HG03108 (cell line): ENCODE data around the gene ASB9.
"Not testable (repeated sequence)": the region's sequence is repeated elsewhere in the genome, so short reads cannot be mapped to it uniquely, and the experiment has no call there.

Source experiments
- ATAC-seq: cut with Tn5 transposase; IDR thresholded peaks from one replicate; pipeline ENCODE4 v1.9.1; 2021; ENCODE audit warnings: moderate library complexity; ENCODE audit not compliant: unreplicated experiment

ASB9 gene, protein sequence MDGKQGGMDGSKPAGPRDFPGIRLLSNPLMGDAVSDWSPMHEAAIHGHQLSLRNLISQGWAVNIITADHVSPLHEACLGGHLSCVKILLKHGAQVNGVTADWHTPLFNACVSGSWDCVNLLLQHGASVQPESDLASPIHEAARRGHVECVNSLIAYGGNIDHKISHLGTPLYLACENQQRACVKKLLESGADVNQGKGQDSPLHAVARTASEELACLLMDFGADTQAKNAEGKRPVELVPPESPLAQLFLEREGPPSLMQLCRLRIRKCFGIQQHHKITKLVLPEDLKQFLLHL

DNA sequence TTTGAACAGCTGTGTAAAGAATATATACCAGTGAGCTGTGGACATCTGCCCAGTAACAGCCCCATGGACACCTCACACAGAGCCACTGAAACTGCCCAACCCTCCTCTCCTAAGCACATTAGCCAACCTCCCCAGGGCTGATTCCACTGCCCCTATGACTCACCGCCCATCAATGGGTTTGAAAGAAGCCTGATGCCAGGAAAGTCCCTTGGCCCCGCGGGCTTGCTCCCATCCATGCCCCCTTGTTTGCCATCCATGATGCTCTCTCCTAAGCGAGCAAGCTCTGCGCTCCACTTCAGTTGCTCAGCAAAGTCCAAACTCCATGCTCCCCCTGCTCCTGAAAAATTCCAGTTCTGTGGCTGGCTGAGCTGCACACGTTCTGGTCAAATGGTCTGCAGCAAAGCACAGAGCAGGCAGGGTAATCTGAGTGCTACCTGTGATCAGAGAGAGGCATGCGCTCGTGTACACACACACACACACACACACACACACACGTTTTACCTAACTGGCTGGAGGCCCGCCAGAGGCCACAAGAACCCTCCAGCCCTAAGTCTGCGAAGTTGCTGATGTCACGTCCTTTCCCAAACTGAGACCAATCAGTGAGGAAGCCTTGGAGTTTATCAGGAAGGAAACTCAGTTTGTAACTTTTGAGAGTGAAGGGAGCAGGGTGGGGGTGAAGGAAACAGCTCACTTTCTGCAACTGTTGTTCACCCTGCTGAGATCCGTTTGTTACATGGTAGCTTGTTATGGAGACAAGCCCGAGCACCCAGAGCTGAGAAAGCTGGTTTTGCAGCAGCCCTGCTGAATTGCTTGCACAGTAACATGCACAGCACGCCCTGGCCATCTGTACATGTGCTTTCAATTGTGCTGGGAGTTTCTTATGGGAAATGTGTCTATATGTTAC, at the start of gene ASB9:
TSS of gene ASB9 (minus strand) at position 466 of the 904 bp plus-strand sequence. CDS start at position 257, 209 bp downstream.
- no peak for ATAC-seq

GRCh38 chrX:15319075-15319474, 49.2 kb upstream of the ASB9 start:
- no peak for ATAC-seq

- no peak for ATAC-seq
Observed at GRCh38 chrX:15315509-15315908, 45.6 kb upstream of the ASB9 start, which contains the start of gene ASB11. TSS of gene ASB11 (minus strand) at chrX:15315640. CDS start at chrX:15315605, 35 bp downstream.

DNA sequence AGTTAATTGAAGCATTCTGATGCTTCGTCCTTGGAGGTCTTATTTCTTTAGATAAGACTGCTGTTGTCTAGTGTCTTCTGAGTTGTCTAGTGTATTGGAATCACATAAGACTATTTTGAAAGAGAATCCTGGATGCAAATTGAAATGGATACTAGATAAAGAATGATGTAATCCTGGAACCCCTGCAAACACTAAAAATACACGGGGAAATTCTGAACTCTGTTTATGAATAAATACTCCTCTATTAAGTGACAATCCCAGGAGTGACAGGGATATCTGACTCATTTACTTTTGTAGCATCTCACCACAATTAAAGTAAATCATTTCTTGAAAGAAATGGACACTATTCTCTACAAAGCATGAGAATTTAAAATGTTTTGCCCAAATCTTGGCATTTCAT, 44.6 kb upstream of the ASB9 start:
- ATAC-seq: no peak

- ATAC-seq: no peak
Observed at GRCh38 chrX:15311119-15311518, 41.2 kb upstream of the ASB9 start.

DNA sequence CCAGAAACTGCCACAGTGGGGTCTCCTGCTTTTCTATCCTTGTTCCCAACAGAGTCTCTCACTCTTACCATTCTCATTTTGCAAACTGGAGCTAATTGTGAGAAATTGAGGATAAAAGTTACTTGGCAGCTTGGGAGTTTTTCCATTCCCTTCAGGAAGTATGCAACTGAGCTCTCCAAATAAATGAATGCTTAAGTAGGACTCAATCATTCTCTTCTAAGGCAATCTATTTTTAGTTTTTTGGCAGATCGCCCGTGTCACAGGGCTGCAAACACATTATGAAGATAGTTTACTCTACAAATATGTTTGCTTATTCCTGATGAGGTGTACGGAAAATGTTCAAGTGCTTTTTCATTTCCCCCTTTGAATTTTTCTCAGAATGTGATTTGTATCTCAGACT, 40.2 kb upstream of the ASB9 start:
- ATAC-seq: no peak

- ATAC-seq: not testable (repeated sequence)
Observed at GRCh38 chrX:15305899-15306298, 36.0 kb upstream of the ASB9 start.

- ATAC-seq: no peak
Observed at GRCh38 chrX:15301924-15302323, 32.0 kb upstream of the ASB9 start.

- ATAC-seq: no peak
Observed at GRCh38 chrX:15299941-15300851, 30.3 kb upstream of the ASB9 start.

DNA sequence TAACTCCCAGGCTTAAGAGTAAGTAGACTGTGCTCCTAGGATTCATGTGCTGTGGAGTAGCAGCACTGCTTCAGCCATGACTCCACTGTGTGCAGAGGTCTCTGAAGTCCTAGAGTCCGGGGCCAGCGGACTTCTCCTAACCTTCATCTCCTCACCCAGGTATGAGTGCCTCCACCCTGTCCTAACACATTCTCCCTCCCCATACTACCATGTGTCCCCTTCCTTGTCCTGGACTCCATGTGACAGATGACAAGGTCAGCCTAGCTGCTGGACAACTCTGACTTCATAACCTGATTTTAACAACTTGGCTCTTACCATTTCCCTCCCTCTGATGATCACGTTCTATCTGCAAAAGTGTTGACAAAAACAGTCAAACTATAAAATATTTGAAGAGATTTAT, 28.9 kb upstream of the ASB9 start:
- ATAC-seq: no peak

DNA sequence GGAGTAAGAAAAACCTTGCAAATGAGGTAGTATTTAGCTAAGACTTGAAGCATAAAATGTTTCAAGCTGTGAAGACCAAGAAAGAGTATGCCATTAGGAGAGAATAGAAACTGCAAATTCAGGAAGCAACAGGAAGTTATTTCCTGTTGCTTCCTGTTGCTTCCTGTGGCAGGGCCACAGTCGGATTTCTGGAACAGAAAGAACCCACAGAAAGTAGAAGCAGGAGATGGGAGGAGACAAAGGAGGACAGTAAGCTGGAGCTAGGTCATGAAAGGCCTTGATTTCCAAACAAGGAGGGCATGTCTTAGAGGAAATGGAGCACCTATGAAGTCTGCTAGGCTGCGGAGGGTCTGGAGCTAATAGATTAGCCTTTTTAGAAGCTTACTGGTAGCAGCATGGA, 28.3 kb upstream of the ASB9 start:
- ATAC-seq: no peak

DNA sequence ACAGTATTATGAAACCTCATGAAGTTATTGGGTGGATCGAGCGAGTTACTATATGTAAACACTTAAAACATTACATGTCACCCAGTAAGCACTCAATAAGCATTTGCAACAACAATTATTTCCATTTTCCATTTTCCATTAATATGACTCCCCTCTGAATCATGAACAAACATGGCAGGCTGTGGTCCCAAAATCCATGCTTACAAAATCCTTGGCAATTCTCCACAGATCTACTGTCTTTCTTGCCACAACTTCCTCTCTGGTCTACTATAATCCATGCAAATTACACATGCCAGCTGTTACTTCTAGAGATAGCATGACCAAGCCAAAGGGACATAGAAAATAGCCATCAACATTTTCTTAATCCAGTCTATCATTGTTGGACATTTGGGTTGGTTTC, 23.6 kb upstream of the ASB9 start:
- ATAC-seq: no peak

- no peak for ATAC-seq
Observed at GRCh38 chrX:15292861-15293260, 23.0 kb upstream of the ASB9 start.

DNA sequence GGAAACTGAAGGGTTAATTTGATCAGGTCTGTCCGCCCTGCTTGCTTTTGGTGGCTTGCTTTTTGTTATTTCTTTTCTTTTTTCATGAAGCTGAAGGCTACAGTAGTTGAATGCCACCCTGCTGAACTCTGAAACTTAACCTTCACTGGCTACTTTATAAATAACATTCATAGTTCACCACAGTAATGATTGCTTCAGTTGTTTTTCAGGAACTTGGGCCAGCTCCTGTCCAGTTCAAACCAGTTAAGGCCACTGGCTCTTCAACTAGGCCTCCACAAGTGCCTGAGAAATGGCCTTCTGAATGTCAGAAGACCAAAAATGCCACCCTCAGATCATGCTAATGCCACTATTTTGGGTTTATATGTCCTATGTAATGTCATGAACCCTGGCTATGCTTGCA, 7.7 kb upstream of the ASB9 start:
- no peak for ATAC-seq

- no peak for ATAC-seq
Observed at GRCh38 chrX:15274946-15275345, 5.1 kb upstream of the ASB9 start.

DNA sequence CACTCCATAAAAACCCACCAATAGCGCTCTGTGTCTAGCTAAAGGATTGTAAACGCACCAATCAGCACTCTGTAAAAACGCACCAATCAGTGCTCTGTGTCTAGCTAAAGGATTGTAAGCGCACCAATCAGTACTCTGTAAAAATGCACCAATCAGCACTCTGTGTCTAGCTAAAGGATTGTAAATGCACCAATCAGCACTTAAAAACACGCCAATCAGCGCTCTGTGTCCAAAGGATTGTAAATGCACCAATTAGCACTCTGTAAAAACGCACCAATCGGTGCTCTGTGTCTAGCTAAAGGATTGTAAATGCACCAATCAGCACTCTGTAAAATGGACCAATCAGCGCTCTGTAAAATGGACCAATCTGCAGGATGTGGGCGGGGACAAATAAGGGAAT, 3.4 kb upstream of the ASB9 start:
- ATAC-seq: not testable (repeated sequence)

DNA sequence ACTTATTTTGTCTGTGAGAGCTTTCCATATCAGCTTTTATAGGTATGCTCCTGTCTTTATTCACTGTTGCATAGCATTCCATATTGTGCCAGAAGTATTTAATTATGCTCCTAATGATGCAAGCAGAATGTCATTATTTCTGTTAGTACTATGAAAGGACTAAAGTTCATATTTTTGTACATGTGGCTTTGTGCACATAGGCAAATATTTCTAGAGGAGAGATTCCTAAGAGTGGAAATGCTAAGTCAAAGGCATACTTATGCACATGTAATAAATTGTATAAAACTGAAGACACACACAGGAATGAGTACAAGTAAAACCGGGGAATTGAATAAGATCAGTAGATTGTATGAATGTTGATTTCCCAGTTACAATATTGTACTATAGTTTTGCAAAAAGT, 1.9 kb upstream of the ASB9 start:
- no peak for ATAC-seq

- no peak for ATAC-seq
Observed at GRCh38 chrX:15269120-15269519, 763 bp downstream of the ASB9 start.

DNA sequence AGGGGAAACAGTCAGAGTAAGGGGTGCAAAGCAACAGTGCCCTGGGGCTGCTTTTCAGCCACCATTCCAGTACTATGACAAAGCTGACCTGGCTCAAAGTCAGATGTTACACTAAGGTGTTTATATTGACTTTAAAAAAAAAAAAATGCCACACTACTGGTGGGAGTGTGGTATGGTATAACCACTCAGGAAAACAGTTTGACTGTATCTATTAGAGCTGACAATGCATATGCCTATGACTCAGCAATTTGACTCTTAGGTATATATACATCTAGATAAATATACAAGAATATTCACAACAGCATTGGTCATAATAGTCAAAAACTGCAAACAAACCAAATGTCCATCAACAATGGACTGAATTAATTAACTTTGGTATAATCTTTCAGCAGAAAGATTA, 15.0 kb downstream of the ASB9 start:
- ATAC-seq: no peak

DNA sequence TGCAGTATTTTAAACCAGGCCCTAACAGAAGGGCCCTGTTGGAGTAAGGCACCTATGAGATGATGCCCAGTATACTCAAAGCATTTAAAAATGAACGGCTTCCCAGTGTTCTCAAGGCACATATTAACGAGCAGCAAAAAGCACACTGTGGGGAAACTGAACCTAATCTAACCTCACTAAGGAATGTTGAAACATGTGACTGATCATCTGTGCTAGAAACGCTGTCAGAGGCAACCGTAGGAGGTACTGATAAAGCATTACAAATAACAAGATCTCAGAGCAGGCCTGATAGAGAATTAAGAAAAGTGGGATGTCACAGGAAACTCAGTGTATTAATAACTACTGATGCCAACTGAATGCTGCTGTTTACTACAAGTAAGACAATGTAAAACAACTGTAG, 24.0 kb downstream of the ASB9 start:
- no peak for ATAC-seq

DNA sequence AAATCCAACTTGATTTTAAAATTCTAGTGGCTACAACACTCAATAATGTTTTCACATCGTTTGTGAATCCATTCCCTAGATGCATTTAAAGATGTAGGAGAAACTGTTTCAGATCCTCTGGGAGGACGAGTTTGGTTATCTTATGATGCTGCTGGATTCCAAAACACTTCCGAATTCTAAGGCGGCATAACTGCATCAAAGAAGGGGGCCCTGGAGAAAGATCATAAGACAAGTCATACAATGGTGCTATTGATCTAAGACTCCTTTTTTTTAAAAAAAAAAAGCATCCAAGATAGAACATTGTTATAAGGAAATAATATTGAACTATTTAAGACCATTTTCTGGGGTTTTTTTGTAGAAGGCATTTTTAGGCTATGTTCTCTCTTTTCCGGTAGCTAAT, 25.5 kb downstream of the ASB9 start:
- no peak for ATAC-seq
